NCI-H2196 (cell line): ENCODE results near the gene ADIPOR1.

ENCODE experiments used
- DNase-seq: peaks from one replicate; lab custom pipeline; 2025; ENCODE audit not compliant: unreplicated experiment; lab: John Stamatoyannopoulos, UW

ADIPOR1 gene

GRCh38 chr1:202972046-202972445 is 13.9 kb upstream of the ADIPOR1 start:
- no peak for DNase-seq

GRCh38 chr1:202968895-202969295 is 10.8 kb upstream of the ADIPOR1 start:
- DNase-seq: peak; percentile 34

DNA sequence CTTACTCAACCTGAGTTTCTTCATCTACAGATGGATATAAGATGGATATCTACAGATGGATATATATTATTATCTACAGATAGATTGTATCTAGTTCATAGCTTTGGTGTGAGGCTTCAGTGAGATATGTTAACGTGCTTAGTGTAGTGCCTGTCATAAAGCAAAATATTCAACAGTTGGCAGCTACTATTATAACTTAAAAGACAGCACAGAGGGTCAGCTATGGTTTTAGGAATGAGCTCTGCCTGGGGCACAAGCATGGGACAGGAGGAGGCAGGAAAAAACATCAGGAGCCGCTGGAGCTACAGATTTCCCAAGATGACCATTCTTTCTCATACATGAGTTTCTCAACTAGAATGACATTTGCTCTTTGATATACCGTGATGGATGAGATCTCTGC is 10.2 kb upstream of the ADIPOR1 start:
- no peak for DNase-seq

DNA sequence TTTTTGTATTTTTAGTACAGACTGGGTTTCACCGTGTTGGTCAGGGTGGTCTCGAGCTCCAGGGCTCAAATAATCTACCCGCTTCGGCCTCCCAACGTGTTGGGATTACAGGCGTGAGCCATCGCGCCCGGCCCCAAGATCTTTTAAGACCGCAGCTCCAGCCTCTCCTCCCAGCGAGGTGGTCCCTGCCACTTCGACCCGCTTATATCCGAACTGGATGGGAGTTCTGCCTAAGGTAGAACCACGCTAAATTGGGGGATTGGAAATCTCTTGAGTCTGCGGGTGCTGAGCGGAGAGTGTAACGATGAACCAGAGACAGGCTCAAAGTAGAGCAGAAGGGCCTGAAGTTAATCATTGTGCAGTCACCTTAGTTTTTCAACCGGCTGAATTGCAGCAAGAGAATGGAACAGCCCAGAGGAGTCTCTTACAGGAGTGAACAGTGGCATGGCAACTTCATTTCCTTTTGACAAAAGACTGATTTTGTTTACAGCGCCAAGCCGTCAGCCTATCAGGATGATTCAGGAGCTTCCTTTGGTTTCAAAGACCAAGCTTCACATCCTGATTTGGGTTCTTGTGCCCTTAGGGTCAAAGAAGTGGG is 9.7 kb upstream of the ADIPOR1 start:
- DNase-seq: no peak

GRCh38 chr1:202966006-202966898 is 8.1 kb upstream of the ADIPOR1 start:
- DNase-seq: no peak

DNA sequence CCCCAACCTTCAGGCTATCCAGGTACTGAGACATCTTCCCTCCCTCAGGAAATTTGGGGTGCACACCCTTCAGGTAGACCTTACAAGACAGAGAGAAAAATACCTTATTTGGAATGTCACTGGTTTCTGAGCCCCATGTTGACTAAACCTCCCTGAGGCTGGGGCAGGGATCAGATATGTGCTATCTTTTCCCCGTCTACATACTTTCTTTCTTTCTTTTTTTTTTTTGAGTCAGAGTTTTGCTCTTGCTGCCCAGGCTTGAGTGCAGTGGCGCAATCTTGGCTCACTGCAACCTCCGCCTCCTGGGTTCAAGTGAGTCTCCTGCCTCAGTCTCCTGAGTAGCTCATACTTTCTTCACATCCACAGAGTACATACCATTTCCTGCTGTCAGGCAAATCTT is 7.3 kb upstream of the ADIPOR1 start:
- DNase-seq: no peak

DNA sequence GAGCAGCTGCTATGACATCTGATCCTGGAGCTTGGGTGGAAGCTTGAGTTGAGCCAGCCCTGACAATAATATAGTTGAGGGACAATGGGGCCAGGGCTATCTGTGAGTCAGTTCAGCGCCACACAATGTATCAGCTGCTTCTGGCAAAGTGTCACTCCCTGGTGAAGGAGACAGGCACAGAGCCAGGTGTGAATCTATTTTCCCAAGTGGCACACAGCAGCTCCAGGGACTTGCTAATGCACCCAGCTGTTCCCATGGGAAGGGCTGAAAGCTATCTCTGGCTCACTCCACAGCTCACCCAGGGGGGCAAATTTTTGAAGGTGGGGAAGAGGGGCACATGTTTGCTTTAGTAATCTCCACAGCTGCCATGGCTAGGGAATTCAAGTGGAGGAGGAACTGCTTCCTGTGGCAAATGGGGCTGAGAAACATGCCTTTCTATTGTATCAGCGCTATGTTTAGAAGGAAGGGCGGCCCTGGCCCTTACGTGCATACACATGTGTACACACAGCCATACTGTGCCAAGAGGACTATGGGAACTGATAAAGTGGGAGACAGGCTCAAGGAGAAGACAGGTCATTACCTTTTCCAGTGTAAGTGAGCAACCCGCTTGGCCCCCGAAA is 6.8 kb upstream of the ADIPOR1 start:
- peak; percentile 81 for DNase-seq

DNA sequence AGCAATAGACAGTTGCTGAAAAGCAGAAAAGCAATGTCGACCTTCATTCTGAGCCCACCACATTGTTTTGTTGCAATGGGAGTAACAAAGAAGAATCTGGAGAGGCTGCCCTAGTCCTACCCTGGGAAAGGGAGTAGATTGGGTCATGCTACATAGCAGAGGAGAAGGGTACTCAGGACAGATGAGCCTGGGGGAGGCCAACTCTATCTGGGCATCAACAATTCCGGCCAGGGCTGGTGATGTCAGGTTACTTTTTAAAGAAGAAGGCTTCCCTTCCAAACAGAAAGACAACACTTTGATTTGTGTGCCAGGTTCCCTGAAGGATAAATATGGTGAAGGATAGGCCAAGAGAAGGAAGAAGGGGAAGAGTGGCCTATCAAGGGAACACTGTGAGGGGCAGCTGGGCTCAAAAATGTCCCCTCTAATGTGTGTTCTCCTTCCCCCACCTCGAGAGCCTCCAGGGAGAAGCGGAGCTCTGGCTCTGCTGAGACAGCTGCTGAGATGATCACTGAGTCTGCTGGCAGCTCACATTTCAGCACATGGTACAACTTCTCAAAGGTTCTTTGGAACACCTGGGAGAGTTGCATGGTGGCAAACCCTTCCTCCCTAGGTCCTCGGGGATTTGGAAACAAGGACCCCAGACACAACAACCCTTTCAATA is 3.2 kb upstream of the ADIPOR1 start:
- no peak for DNase-seq

GRCh38 chr1:202959276-202959620 is 1.1 kb upstream of the ADIPOR1 start:
- peak; percentile 30 for DNase-seq

- no peak for DNase-seq
Observed at GRCh38 chr1:202958544-202959275, 598 bp upstream of the ADIPOR1 start.

DNA sequence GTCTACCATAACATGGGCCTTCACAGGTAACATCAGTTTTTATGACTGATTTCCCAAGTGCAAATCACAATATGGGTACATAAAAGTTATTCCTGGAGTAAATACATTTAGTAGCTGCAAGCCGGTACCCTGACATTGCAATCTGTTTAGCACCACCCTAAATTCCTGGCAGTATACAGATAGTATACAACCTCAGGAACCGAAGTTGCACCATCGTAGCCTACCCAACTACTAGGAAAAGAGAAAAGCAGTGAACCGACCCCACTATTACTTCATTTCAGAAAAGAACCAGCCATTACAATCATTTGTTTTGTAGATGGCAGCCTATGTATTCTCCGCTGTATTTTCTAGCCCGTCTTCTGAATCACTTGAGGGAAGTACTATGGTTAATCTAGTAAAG is 1.1 kb downstream of the ADIPOR1 start:
- no peak for DNase-seq

DNA sequence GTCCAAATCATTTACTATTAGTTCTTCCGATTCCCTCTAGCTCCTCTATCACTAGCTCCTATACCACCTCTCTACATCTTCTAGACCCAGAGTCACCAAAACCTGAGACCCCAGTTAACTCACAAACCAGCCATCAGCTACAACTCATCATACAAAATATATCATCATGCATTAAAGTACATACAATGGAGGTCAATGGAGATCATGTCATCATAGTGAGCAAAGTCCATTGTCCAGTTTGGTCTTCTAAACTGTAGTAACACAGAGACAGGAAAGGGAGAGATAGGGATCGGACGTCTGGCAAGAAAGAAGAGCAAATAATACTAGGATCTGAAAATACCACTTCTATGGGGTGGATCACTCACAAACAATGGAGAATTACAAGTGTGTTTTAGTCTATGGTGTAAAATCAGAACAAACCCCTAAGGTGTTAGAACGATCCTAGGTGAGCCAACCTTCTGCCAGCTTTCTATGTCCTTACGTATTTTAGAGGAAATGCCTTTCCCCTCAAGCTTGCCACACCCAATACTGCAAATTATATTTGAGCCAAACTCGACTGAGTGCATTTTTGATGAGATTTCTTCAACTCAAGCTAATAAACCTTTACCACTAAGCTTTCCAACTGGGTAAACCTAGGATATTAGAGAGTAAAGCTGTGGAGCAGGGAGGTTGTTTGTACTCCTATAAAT is 3.9 kb downstream of the ADIPOR1 start:
- no peak for DNase-seq

DNA sequence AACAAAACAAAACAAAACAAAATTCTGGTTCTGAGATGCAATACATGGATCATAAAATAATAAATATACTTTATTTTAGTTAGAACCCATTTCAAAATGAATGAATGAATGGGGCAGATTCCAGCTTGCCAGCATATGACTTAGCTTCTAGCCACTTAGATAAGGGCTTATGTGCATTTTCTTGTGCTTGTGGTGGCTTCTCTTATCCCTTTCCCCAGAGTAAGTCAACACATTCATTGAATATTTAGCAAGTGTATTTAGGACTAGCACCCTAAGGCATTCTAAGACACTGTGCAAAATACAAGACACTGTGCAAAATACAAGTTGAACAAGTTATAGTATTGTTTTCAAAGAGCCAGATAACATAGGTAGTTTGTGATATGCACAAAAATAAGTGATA is 4.7 kb downstream of the ADIPOR1 start:
- DNase-seq: no peak

DNA sequence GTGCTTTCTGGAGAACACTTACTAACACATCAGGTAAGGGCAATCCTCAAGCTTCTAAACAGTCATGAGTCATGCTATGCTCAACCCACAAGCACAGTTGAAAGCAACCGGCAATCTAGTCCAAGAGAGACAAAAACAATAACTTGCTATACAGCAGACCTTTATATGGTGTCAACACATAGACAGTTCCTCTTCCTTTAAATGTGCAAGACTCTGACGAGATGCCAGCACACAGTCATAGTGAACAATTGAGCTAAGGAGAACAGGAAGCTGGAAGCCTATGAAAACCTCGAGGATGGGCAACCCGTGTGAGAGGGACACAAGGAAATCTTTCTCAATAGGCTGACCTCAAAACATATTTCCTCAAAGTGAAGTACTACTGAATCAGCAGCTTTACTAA is 5.3 kb downstream of the ADIPOR1 start:
- DNase-seq: no peak

- no peak for DNase-seq
Observed at GRCh38 chr1:202952099-202952498, 6.0 kb downstream of the ADIPOR1 start.

- no peak for DNase-seq
Observed at GRCh38 chr1:202951437-202951836, 6.7 kb downstream of the ADIPOR1 start.

DNA sequence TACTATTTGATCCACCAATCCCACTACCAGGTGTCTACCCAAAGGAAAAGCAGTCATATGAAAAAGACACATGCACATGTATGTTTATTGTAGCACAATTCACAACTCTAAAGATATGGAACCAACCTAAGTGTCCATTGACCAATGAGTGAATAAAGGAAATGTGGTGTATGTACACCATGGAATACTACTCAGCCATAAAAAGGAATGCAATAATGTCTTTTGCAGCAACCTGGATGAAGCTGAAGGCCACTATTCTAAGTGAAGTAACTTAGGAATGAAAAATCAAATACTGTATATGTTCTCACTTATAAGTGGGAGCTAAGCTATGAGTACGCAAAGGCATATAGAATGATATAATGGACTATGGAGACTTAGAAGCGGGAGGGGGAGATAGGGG is 12.6 kb downstream of the ADIPOR1 start:
- DNase-seq: no peak

GRCh38 chr1:202944438-202944921 is 13.6 kb downstream of the ADIPOR1 start:
- no peak for DNase-seq

DNA sequence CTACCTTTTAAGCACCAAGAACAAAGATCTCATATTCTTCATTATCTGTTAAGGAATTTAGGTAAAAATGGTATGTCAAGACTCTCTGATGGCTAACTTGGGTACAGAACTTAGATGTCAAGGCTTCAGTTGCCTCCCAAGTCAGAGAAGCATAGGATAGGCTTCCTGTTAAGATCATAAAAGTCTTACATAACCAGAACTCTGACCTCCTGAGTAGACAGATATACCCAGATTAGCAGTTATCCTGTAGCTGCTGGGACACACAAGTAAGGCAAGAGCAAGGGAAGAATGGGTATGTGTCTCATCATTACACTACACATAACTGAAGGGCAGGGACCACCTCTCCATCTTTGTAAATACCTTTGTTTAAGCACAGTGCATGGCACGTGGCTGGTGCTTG is 15.7 kb downstream of the ADIPOR1 start:
- DNase-seq: no peak

DNA sequence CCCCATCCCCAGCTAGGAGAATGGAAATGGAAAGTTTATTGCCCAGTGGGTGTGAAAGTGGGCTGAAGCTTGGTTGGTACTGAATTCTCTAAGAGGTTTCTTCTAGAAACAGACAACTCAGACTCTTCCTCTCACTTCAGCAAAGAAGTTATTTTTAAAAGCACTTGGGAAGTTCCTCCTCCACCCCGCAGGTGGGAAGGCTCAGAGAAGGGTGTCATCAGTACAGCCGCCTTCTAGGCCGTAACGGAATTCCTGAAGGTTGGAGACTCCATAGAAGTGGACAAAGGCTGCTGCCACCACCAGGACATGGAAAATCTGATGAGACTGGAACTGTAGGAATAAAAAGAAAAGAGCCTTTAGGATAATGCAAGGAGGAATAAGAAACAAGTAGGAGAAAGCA is 16.7 kb downstream of the ADIPOR1 start:
- DNase-seq: no peak
